C1 segment of cervical spinal cord (tissue), 14 donors: ENCODE data around the gene PDE4D.
"Not testable (repeated sequence)": the region's sequence is repeated elsewhere in the genome, so short reads cannot be mapped to it uniquely, and the experiment has no call there.

Experiments
- DNase-seq, 14 donors: peaks; one replicate each; lab custom pipeline; 2025; lab: John Stamatoyannopoulos, UW

PDE4D gene

GRCh38 chr5:59474324-59474723 lies 419.2 kb downstream of the PDE4D start:
- no peak for DNase-seq

- no peak for DNase-seq
Observed at GRCh38 chr5:59473611-59474010, 419.9 kb downstream of the PDE4D start.

- no peak for DNase-seq
Observed at GRCh38 chr5:59471463-59471862, 422.1 kb downstream of the PDE4D start.

DNA sequence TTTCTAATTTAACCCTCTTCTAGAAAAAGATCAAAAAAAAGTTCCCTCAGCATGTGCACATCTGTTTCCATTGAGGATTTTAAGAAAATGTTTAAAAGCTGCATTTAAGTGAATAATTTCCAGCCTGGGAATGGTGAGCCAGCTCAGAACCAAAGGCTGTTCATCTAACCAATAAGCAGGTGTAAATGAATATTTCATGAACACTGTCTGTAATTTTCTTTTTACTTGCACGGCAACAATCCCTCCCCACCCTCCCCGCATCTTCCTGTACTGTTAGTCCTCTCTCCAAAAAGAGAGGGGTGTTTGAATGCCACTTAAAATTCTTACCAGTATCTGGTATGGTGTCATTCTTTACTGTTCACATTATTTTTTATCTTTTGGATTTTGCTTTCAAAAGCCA lies 425.6 kb downstream of the PDE4D start:
- no peak for DNase-seq

DNA sequence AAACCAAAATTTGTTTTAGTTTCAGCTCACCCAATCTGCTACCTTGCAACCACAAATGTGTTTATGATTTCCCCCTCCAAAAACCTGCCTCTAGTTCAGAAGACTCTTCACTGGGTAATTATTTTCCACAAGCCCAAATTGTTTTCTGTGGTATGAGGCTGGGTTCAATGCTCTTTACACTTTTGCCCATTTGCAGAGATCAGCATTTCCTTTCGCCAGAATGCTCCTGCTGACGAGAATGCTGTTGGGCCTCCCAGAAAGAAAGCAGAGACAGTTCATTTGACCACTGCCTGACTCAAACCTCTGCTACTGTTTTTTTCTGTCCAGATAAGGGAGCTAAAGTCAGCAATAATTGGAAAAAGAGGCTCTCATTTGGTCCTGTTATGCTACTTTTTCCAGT lies 427.3 kb downstream of the PDE4D start:
- no peak for DNase-seq

DNA sequence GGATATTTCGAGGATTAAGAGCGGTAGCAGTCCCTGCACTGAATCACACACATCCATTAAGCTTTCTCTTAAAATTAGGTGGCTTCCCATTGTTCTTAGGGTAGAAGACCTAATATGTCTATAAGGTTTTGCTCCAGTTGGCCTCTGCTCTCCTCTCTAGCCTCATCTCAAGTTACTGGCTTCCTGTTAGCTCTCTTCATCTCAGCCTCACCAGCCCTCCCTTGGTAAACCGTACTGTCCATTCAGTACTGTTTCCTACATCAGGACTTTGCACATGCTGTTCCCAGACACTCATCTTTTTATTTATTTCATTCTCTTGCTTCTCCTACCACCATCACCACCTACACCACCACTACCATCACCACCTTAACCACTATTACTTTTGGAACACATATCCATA lies 428.6 kb downstream of the PDE4D start:
- no peak for DNase-seq

DNA sequence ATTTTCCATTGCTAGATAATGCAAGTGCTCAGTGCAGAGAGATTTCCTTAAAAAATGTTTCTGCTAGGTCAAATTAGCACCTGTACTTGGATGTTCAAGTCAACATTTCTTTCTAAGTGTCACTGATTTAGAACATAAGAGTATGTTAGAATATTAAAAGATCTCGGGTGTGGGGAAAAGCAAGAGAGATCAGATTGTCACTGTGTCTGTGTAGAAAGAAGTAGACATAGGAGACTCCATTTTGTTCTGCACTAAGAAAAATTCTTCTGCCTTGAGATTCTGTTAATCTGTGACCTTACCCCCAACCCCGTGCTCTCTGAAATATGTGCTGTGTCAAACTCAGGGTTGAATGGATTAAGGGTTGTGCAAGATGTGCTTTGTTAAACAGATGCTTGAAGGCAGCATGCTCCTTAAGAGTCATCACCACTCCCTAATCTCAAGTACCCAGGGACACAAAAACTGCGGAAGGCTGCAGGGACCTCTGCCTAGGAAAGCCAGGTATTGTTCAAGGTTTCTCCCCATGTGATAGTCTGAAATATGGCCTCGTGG lies 429.8 kb downstream of the PDE4D start:
- DNase-seq: not testable (repeated sequence)

GRCh38 chr5:59462956-59463355 lies 430.6 kb downstream of the PDE4D start:
- DNase-seq: no peak

- DNase-seq: peak in 3 of 14 donors; percentile 6 to 92 (median 36)
Observed at GRCh38 chr5:59460368-59461153, 433.0 kb downstream of the PDE4D start.

DNA sequence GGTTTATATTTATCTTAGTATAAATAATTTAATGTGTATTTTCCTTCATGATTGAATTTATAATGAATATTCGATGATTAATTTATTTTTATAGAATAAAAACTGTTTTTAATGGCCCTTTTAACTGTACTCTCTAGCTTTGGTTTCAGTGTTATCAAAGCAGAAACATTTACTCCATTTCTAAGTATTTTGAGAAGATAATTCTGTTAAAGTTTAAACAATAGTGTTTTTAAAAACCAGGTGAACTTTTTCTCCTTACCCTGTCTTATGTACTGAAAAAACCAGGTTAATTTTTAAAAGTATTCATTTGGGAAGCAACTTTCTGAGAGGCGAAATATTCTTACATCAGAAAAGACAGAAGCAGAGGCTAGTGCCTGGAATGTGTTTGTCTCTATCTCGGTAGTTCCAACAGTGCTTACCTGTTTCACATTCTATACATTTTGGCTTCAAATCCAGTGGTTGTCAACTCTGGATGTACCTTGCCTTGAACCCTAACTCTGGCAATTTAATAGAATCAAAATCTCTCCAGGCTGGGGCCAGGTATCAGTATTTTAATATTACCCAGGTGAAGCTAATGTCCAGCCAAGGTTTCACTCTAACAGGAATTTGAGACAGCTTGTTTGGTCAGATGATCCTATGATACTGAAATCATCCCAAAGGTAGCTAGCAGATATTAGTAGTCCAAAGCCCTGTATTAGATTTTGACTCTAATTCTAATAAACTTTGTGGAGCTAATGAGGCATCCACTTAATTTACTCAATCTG lies 434.4 kb downstream of the PDE4D start:
- no peak for DNase-seq

- DNase-seq: no peak
Observed at GRCh38 chr5:59458321-59458720, 435.2 kb downstream of the PDE4D start.

DNA sequence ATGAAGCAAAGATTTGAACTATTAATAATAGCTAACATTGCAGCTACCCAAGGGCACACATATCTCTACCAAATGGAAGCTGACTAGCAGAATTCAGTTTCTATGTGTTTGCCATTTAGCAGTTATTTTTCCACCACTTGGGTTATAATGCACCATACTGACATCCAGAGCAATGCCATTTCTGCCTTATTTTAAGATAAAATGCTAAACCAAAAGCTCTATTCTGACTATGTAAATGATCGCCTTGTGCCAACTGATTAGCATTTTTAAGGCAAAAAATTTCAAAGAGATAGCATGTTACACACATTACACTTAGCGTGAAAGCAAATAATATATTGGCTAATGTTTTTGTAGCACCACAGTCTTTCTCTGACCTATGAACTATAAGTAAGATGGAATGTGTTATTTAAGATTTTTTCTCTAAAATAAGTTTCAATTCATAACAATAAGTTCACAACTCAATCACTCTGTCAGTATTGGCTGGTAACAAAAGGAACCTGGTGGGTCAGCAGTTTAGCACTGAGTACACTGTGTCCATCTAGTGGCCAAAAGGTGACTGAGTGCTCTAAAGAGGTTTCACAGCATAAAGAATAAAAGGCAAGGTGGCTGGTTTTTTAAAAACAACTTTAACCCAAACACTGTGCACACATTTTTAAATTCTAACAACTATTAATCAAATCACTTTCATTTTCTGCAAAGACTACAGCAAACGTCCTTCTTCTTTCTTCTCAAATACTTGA lies 443.5 kb downstream of the PDE4D start:
- no peak for DNase-seq

DNA sequence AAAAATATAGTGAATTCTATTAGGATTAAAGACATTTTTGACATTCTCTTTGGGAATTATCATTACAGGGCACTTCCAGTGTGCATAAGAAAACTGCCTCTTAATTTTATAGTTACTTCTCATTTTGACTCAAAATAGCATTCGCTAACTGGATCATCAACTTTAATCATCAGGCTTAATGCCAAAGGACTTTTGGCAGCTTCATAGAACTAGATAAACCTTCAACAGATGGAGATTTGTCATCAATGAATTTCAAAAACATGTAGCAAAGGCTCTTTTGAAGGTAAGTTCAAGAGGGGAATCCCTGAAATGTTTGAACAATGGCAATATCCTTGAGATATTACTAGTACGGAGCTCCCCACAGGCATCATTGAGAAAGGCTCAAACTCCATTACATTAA lies 447.2 kb downstream of the PDE4D start:
- no peak for DNase-seq

DNA sequence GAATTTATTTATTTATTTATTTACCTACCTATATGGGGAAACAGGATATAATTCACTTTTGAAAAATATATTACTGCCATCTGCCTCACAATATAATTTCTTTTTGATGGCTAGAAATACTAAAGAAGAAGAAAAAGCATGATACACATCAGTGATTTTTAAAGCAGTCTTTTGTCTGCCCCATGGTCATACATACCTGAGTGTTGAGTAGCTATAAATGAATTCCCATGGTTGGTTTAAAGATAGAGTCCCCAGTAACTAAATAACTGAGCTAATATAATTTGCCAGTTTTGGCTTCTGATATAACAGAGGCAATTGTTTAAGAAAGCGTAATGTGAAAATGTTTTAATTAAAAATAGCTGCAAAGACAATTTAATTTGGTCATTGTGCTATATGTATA lies 447.8 kb downstream of the PDE4D start:
- no peak for DNase-seq

GRCh38 chr5:59439303-59439702 lies 454.2 kb downstream of the PDE4D start:
- no peak for DNase-seq

DNA sequence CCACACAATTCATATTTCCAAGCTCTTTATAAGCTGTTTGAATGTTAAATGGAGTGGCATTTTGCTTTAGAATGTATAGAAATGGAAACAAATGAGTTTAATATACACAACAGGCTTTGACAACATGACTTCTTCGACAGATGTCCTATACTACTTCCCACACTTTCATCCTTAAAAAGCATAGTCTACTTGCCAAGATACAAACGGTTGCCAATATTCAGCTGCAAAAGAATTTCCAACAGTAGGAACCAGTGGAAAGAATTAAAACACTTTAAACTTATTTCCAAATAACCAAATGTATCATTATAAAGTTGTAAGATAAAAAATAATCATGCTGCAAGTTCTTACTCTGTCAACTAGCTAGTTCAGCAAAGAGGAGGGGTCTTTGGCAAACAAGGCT lies 456.4 kb downstream of the PDE4D start:
- no peak for DNase-seq

DNA sequence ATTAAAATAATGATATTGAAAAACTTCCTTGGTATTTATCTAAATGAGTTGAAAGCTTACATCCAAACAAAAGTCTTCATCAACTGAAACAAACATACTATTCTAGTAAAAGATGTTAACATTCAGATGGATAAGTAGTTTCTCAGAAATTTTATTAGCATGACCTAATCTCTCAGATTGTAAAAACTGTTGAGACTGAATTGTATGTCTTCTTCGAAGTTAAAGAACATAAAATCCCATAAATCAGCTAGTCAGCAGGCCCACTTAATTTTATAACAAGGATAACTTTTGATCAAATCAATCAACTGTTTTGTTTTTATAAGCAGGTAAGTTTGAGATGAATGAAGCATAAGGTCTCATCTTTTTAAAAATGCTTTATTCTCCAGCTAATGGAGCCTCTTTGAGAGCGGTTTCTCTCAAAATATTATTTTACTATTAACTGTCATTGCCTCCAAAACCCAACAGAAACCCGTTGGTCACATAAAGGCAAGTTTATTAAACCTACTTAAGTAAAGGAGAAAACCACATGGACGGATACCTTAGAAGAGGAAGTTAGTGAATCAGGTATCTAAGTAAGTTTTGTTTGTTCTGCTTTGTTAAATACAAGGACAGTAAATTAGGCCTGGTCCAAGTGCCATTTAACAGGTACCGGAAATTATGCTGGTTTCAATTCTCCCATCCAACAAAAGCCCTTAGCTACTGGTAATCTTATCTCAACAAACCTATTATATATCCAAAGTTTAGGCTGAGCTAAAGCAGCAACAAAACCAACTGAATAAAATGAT lies 457.0 kb downstream of the PDE4D start:
- no peak for DNase-seq

DNA sequence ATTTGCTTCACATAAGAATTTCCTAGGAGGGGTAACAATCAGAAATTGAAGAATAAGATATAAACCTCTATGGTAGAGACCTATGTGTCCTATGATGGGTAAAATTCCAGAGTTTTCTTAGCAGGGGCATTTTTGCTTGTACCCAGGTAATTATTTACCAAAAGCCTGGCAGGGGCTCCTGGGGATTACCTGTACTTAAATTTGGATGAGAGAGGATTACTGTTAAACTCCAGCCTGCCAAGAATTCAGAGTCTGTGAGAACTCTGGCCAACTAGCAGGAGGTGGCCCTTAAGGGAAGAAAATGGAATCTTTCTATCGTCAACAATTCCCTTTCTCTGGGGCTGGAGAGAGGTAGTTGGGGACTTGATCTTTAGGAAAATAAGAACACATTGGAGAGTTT lies 460.4 kb downstream of the PDE4D start:
- DNase-seq: no peak

DNA sequence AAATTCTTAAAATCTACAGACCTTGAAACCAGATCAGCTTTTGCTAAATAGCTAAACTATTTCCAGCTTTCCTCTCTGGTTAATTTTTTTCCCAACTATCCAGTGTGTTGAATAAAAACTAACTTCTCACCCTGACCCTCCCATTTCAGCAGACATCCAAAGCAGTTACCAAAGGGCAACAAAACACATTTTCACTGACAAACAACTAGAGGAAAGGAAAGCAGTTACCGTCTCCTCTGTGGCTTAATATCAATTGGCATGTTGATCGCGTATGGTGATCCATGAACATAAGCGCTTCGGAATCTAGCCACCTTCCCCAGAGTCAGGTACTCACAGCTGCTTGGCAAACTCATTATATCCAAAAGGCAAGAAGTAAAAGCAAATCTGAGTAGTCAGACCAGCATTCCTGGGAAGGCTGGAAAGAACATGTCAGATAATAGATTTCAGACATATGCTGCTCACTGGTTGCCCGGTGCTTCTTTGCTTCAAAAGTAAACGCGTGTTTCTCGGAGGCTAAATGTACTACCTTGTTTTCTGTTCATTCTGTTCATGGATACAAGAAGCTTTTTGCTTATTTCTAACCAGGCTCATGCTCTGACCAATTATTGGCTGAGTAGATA lies 463.4 kb downstream of the PDE4D start:
- no peak for DNase-seq

DNA sequence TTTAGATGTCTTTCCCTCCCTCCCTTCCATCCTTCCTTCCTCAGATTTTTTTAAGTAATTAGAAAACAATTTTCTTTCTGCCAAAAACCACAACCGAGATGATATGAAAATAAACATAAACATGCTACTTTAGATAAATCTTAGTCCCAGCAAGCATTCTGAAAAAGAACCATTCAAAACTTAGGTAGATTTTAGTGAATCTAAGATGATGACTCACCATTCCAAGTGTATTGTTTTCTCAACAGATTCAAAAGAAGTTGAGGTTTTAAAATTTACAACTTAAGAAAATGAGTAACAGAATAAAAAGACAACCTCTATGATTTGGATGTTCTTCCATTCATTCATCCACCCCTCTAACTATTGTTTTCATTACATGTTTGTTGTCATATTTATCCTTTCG lies 465.1 kb downstream of the PDE4D start:
- no peak for DNase-seq

DNA sequence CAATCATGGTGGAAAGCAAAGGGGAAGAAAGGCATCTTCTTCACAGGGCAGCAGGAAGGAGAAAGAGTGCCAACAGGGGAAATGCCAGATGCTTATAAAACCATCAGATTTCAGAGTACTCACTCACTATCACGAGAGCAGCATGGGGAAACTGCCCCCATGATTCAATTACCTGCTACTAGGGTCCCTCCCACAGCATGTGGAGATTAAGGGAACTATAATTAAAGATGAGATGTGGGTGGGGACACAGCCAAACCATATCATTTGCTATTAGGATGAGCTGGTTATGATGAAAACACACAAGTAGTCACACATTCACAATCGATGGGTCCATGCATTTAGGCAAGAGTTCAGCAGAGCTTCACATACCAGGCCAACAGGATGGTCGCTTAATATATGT lies 469.0 kb downstream of the PDE4D start:
- no peak for DNase-seq
